GM19035 (cell line): ENCODE measurements around the gene ANKRD52.
A peak's percentile ranks its signal among the peaks of the same experiment; 100 is the strongest.

Experiments used
- ATAC-seq: cut with Tn5 transposase; IDR thresholded peaks from one replicate; pipeline ENCODE4 v1.9.1; 2021; ENCODE audit not compliant: unreplicated experiment

ANKRD52 gene

GRCh38 chr12:56242986-56243385, 15.2 kb downstream of the ANKRD52 start:
- no peak for ATAC-seq

- no peak for ATAC-seq
Measured at GRCh38 chr12:56241424-56242303, 16.5 kb downstream of the ANKRD52 start.

GRCh38 chr12:56237552-56237951, 20.6 kb downstream of the ANKRD52 start:
- ATAC-seq = no peak

GRCh38 chr12:56236985-56237384, 21.2 kb downstream of the ANKRD52 start:
- ATAC-seq = no peak

- no peak for ATAC-seq
Measured at GRCh38 chr12:56236091-56236490, 22.1 kb downstream of the ANKRD52 start.

- ATAC-seq = no peak
Measured at GRCh38 chr12:56234746-56235436, 23.3 kb downstream of the ANKRD52 start.

- ATAC-seq = no peak
Measured at GRCh38 chr12:56231184-56231582, 27.0 kb downstream of the ANKRD52 start.

GRCh38 chr12:56230432-56231183, 27.6 kb downstream of the ANKRD52 start:
- ATAC-seq = no peak

GRCh38 chr12:56229916-56230431, 28.2 kb downstream of the ANKRD52 start, which contains the start of gene SLC39A5:
Gene SLC39A5 (plus strand): TSS chr12:56230051. CDS start chr12:56231275, 1,224 bp downstream.
- no peak for ATAC-seq

- no peak for ATAC-seq
Measured at GRCh38 chr12:56229082-56229481, 29.1 kb downstream of the ANKRD52 start.

- no peak for ATAC-seq
Measured at GRCh38 chr12:56224954-56225353, 33.2 kb downstream of the ANKRD52 start.

GRCh38 chr12:56224102-56224701, 34.0 kb downstream of the ANKRD52 start, which contains the start of gene NABP2:
Gene NABP2 (plus strand): TSS chr12:56224342. CDS start chr12:56224857, 515 bp downstream.
- peak; percentile 79 for ATAC-seq

GRCh38 chr12:56223571-56224101, 34.5 kb downstream of the ANKRD52 start:
- no peak for ATAC-seq

GRCh38 chr12:56222531-56222895, 35.7 kb downstream of the ANKRD52 start:
- no peak for ATAC-seq

GRCh38 chr12:56221757-56222530, 36.2 kb downstream of the ANKRD52 start, which contains the start of gene RNF41:
Gene RNF41 (minus strand): TSS chr12:56221922. CDS start chr12:56214047, 7,875 bp downstream.
- peak; percentile 73 for ATAC-seq

- peak; percentile 25 for ATAC-seq
Measured at GRCh38 chr12:56221232-56221756, 36.9 kb downstream of the ANKRD52 start.

GRCh38 chr12:56220611-56221231, 37.5 kb downstream of the ANKRD52 start:
- ATAC-seq = no peak

- no peak for ATAC-seq
Measured at GRCh38 chr12:56219840-56220239, 38.3 kb downstream of the ANKRD52 start.

GRCh38 chr12:56216461-56216860, 41.7 kb downstream of the ANKRD52 start:
- no peak for ATAC-seq
